HG03108 (cell line): ENCODE data around the gene GRIK4.

Source experiments
- ATAC-seq: cut with Tn5 transposase; IDR thresholded peaks from one replicate; pipeline ENCODE4 v1.9.1; 2021; ENCODE audit warnings: moderate library complexity; ENCODE audit not compliant: unreplicated experiment

Gene GRIK4

GRCh38 chr11:120898568-120898967 lies 387.0 kb downstream of the GRIK4 start:
- ATAC-seq: no peak

- no peak for ATAC-seq
These were observed 388.2 kb downstream of the GRIK4 start for GRCh38 chr11:120899720-120900119.

DNA sequence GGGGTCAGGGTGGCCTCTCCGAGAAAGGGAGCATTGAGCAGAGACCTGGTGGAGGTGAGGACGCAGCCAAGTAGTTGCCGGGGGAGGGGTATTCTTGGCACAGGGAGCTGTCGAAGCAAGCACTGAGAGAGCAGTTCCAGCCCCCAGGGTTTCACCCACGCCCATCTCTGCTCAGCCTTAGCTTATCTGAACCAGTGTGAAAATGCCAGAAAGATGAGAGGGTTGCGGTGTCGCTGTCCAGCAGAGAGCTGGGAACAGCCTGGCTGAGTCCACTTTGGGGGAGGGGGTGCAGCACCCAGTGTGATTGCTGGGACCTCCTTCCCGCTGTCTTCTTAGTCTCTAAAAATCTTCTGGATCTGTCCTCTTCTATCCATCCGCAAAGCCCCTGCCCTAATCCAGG lies 389.1 kb downstream of the GRIK4 start:
- no peak for ATAC-seq

- ATAC-seq: no peak
These were observed 392.1 kb downstream of the GRIK4 start for GRCh38 chr11:120903686-120904085.

- ATAC-seq: no peak
These were observed 392.6 kb downstream of the GRIK4 start for GRCh38 chr11:120904116-120904515.

DNA sequence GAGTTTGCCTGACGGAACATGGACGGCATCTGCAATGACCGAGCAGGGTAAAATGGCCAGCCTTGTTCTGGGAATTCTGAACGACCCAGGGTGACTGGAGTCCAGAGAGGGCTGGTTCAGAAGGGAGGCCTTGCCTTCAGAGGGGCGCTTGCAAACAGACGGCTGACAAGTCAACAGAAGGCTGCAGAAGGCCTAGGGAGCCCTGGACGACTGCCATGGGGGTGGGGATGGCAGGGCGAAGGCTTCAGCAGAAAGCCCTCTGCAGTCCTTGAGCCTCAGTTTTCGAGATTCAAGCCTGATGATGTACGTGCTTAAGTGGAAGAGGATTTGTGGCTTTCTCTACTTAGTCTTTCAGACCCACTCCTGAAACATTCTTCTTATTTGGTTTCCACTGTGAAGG lies 395.2 kb downstream of the GRIK4 start:
- ATAC-seq: no peak

- ATAC-seq: no peak
These were observed 396.4 kb downstream of the GRIK4 start for GRCh38 chr11:120907971-120908370.

DNA sequence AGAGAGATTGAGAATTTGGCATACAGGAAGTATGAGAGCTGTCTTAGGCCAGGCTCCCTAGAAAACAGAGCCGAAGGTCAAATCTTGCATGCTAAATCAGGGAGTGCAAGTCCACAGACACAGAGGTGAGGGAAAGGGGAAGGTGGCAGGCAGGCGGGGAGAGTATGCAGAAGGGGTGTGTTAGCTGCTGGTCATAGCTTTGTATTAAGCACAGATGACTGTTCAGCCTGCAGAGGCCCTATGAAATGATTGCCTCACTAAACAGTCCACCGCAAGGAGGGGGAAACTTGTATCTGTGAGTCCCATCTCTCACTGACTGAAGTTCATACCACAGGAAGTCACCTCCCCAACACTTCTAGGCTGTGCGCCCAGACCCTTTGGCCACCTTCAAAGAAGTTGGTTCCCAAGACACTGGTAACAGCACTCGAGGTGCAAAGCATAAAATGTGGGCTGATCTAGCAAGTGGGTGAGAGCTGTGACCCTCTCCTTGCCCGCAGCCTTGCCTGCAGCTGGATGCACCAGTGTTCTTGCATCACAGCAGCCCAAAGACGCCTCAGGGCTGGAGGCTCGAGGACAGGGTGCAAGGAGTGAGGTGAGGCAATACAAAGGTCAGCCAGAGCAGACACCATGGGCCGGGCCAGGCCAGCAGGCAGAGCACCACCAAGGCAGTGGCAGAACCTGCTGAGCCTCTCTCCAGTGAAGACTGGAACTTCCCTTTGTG lies 397.1 kb downstream of the GRIK4 start:
- no peak for ATAC-seq

DNA sequence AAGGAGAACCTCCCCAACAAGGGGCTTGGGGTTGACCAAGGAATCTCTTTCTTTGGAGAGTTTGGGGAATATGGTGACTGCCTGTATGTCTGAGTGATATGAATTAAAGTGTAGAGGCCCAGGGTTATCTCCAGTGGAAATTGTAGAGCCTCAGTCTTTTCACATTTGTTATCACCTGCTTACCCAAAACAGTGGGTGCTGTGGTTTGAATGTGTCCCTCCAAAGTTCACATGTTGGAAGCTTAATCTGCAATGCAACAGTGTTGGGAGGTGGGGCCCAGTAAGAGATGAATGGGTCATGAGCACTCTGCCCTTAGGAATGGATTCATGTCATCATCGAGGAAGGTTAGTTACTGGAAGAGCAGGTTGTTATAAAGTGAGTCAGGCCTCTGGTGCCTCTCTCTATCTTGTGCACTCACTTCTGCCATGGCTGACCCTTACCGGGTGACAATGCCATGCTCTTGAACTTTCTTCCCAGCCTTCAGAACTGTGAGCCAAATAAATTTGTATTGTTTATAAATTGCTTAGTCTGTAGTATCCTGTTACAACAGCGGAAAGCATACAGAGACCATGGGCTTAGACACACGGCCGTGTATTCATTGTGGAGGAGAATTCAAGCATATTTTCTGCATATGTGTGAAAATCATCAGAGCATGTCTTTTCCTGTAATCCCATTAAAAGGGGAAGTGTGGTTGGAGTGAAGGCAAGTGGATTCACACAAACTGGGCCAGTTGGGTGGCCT lies 398.3 kb downstream of the GRIK4 start:
- no peak for ATAC-seq

DNA sequence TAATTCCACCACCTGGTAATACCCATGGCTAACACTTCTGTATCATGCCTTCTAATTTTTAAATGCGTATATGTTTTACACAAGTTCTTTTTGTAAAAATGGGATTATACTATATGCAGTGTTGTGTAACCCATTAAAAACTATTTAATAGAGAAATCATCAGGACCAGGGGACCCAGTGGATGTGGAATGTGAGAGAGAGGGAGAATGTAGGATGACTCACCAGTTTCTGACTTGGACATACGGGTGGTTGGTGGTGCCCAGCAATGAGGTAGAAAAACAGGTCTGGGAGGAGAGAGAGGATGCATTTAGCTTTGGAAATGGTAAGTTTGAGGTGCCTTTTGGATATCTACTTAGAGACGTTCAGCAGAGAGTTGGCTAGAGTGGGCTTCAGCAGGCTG lies 400.4 kb downstream of the GRIK4 start:
- no peak for ATAC-seq

GRCh38 chr11:120912504-120912903 lies 401.0 kb downstream of the GRIK4 start:
- ATAC-seq: no peak

DNA sequence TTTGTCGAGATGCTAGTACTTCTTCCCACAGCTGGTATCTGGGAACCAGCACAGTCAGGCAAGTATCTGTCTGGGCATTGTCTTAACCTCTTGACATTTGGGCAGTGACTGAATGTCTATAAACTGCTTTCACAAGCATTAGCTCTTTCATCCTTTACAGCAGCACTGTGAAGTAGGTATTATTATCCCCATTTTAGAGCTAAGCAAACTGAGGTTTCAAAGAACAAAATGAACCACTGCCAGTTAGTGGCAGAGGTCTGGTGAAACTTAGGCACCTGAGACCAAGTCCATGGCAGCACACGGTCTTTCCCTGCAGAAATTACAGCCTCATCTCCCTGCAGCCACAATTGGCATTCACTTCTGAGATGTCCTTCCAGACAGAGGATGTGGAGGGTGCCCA lies 401.4 kb downstream of the GRIK4 start:
- ATAC-seq: no peak

GRCh38 chr11:120914021-120914420 lies 402.5 kb downstream of the GRIK4 start:
- no peak for ATAC-seq

GRCh38 chr11:120914601-120915000 lies 403.1 kb downstream of the GRIK4 start:
- ATAC-seq: no peak

DNA sequence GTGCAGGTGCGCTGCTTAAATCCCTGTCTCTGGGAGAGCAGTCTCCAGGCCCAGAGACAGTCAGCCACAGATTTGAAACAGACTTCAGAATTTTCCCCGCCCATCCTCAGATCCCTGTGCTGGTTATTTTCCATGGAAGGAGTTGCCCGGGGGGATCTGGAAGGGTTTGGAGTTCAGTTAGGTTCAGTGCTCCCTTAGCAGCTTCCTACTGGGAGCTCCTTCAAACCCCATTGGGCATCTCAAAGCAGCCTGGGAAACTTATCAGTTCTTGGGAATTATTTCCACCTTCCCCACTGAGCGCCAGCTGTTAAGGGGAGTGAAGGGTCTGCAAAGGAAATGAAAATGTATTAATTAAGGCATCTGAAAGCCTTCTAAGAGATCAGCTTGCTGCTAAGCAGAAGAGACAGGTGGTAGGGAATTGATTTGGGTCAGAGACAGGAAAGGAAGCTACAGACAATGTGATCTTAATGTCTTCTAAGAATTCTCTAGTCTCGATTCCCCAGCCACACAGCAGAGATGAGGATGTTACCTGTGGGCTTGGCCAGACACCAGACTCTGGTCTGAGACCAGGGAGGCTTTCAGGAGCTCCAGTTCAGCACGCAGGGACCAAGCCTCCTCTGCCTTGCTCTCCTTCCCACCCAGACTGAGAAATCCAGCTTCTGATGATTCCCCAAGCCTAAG lies 406.2 kb downstream of the GRIK4 start:
- no peak for ATAC-seq

DNA sequence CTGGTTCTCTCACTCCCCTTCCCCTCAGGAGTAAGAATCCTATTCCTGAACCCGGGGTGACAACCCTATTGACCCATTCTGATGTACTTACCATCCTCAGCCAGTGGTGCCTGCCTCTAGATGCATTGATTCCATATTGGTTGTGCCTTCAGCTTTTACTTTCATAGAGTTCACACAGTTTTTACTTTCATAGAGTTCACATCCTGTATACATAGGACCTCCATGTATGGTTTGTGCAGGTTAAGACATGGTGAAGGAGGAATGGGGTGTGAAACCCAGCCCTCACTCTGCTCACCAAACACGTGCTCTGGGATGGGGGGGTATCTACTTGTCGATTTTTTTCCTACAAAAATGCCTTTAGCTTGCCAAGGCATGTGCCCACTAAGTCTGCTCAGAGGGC lies 406.7 kb downstream of the GRIK4 start:
- ATAC-seq: no peak

DNA sequence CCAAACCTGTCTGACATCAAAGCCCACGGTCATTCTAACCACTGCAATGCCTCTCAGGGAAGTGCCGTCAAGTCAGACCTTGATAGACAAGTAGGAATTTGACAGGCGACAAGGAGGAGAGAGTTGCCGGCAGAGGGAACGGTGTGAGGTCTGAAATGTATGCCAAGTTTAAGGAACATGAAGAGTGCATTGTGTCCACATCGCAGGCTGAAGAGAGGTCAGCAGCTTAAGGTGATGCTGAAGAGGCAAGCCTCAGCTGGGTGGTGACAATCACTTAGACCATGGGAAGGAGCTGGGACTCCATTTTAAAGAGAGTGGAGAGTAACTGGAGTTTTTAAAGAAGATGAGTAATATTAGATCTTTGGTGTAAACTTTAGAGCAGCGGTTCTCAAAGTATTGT lies 407.5 kb downstream of the GRIK4 start:
- no peak for ATAC-seq

DNA sequence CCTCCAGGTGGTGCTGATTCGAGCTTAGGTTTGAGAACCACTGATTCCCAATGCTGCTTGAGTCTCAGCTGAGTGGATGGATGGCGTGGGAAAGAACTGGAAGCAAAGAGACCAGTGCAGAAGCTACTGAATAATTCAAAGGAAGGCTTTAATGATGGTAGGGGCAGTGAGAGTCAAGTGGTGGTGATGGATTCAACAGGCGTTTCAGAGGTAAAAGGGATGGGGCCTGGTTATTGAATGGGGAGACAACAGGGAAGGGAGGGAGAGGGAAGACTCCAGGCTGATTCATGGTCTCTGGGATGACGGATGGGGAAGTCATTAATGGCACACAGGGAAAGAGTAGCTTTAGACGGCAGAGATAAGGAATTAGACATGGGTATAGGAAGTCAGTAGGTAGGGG lies 408.0 kb downstream of the GRIK4 start:
- no peak for ATAC-seq

DNA sequence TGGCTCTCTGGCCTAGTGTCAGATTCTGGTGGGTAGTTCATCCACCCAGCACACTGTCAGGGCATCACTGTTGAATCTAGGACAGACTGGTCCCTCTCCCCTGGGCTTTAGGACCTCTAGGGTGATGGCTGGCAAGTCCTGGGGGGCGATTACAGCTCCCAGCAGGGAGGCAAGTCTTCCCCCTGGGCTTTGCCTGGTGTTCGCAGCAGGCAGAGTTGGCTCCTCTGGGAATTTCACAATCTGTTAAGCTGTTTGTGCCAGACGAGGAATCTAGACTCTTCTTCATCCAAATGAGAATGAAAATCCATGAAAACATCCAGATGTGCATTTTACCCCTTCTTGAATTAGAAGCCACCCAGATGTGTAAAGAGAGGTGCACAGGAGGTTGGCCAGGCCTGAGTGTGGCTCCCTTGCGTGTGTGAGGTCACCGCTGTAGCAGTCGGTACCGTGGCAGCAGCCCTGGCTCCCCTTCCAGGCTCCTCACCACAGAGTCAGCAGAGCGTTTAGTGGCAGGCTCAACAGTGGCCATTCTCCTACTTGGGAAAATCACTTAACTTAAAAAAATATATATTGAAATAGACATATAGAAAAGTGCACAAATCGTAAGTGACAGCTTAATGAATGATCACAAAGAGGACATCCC lies 412.4 kb downstream of the GRIK4 start:
- no peak for ATAC-seq

DNA sequence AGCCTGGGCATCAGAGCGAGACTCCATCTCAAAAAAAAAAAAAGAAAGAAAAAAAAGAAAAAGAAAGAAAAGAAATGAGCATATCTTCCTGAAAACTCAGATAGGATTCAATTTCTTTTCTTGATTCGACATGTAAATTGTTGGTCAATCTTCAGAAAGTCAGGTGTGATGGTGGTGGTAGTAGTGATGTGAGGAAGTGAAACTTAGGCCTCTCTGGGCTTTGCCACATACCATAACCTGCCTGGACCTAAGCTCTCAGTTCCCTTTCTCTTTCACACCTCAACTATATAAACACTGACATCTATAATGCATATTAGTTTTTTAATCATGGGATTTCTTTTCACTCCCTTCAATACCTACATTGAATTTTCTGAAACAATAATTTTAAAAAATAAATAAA lies 414.4 kb downstream of the GRIK4 start:
- ATAC-seq: peak; percentile 99

DNA sequence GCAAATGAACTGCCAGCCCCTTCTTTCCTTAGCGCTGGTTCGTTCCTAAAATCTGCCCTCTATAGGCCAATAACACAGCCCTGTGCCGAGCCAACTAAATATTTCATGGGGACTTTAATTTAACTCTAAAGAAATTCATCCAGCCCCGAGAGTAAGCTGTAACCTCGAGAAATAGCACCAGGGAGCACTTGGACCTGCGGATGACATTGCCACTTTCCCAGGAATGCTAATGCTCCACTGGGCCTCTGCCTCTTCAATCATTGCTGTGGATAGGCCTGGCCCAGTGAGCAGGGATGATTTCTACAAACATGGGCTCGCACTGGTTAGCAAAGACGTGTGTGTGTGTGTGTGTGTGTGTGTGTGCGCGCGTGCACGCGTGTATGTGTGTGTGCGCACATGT lies 417.1 kb downstream of the GRIK4 start:
- ATAC-seq: no peak

GRCh38 chr11:120929090-120929489 lies 417.5 kb downstream of the GRIK4 start:
- no peak for ATAC-seq
